Renal cortical epithelial cell (primary cell): ENCODE results near the gene WASF2. TPM values are rescaled to one million over a fixed set of nuclear protein-coding genes. Genes with fewer than 3 reads are reported as not detected.
"Not testable (repeated sequence)": the region's sequence is repeated elsewhere in the genome, so short reads cannot be mapped to it uniquely, and the experiment has no call there.

ENCODE experiments used
- DNase-seq: peaks from one replicate; pipeline ENCODE4 v3.0.0-alpha.2; 2011; ENCODE audit warnings: low read depth
- total RNA-seq: library from RNA; depleted of rRNA; stranded (reverse); fragments of >200 nt; gene quantifications from 2 replicates; pipeline ENCODE4 v1.2.3, GENCODE V29; 2014

The WASF2 gene
- total RNA-seq, 1 donor from 2014 or later = 48.0 TPM

GRCh38 chr1:27496604-27497155 lies 6.7 kb upstream of the WASF2 start:
- peak; percentile 16 for DNase-seq

GRCh38 chr1:27492796-27493195 lies 2.8 kb upstream of the WASF2 start:
- DNase-seq = no peak

GRCh38 chr1:27491748-27492700 lies 2.1 kb upstream of the WASF2 start:
- no peak for DNase-seq

DNA sequence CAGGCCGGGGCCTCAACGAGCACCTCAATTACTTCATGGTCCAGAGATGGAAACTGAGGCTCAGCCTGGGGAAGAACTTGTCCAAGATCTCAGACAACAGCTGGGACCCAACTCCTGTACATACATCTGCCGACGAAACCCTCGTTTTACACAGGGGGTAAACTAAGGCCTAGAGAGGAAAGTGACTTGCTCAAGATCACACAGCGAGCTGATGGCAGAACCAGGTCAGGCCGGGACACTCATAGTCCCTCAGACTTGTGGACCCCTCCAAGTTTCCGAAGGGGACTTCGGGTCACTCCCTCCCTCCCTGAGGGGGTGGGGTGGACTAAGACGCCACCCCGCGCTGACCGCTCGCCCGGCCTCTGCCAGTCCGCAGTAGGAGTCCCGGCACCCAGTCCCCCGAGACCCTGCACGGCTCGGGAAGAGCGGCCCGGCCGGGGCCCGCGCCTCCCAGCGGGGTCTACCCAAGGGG lies 430 bp downstream of the WASF2 start:
- DNase-seq = peak; percentile 9

GRCh38 chr1:27487966-27488884 lies 1.7 kb downstream of the WASF2 start:
- peak; percentile 63 for DNase-seq

DNA sequence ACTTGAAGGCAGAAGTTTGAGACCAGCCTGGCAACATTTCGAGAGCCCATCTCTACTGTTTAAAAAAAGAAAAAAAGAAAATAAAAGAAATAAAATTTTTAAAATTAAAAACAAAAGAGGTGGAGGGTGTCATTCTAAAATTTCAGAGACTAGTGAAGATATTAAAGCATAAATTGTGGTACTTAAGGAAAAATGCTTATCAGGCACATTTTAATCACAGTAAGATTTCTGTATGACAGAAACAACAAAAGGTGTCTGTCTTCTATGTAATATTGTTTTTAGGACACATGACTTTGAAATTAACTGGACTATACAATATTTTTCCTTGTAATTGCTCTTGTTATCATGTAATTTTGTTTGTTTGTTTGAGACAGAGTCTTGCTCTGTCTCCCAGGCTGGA lies 4.6 kb downstream of the WASF2 start:
- DNase-seq = no peak

DNA sequence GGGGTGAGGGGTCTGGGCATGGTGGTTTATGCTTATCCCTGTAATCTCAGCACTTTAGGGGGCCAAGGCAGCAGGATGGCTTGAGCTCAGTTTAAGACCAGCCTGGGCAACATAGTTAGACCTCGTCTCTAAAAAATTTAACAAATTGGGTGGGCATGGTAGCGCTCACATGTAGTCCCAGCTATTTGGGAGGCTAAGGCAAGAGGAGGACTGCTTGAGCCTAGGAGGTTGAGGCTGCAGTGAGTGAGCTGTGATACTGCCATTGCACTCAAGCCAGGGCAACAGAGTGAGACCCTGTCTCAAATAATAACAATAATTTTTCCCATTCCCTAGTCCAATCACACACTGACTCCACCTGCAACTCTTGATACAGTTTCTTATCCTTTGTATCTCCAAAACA lies 6.3 kb downstream of the WASF2 start:
- no peak for DNase-seq

DNA sequence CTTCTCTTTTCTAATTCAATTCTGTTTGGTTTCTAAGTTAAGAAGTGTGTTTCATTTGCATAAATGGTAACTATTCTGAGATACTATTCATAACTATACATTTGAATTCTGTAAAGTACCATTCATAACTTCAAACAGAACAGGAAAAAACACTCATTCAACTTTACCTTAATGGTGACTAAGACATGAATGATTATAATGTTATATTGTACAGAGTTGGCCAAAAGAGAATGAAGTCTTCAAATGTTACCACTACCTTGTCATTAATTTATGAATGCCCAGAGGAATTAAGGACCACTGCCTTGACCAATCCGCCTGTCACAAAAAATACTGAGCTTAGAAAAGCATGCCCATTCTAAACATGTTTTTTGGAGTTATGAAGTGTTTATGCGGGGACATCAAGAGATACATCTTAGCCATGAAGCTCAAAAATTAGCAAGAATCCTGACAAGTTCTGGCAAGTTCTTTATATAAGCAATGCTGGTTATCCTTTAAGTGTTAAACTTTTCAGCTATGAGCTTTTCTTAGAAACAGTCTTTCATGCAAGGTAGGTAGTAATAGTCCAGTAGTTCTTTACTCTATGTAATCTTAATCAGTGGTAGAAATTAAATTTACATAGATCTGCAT lies 7.9 kb downstream of the WASF2 start:
- DNase-seq = no peak

DNA sequence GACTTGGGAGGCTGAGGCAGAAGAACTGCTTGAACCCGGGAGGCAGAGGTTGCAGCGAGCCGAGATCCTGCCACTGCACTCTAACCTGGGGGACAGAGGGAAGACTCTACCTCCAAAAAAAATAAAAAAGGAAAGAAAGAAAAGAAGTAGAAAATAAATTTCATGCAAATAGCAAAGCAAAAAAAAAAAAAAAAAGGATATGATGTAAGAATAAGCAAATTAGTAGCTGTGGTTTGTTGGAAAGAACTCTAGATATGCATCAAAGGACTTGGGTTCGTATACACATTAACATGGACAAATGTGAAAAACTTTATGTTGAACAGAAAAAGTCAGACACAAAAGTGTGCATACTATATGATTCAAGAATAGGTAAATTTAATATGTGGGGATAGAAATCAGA lies 11.9 kb downstream of the WASF2 start:
- DNase-seq = peak; percentile 21

- DNase-seq = no peak
These were observed 13.7 kb downstream of the WASF2 start for GRCh38 chr1:27476237-27476636.

GRCh38 chr1:27475720-27476119 lies 14.2 kb downstream of the WASF2 start:
- no peak for DNase-seq

- DNase-seq = no peak
These were observed 16.2 kb downstream of the WASF2 start for GRCh38 chr1:27473755-27474154.

GRCh38 chr1:27472098-27472497 lies 17.9 kb downstream of the WASF2 start:
- DNase-seq = not testable (repeated sequence)

- DNase-seq = no peak
These were observed 18.5 kb downstream of the WASF2 start for GRCh38 chr1:27471477-27471876.

GRCh38 chr1:27469334-27469733 lies 20.6 kb downstream of the WASF2 start:
- DNase-seq = no peak

GRCh38 chr1:27468378-27468777 lies 21.6 kb downstream of the WASF2 start:
- not testable (repeated sequence) for DNase-seq

- DNase-seq = no peak
These were observed 24.9 kb downstream of the WASF2 start for GRCh38 chr1:27464926-27465647.

GRCh38 chr1:27463916-27464315 lies 26.1 kb downstream of the WASF2 start:
- DNase-seq = peak; percentile 26

DNA sequence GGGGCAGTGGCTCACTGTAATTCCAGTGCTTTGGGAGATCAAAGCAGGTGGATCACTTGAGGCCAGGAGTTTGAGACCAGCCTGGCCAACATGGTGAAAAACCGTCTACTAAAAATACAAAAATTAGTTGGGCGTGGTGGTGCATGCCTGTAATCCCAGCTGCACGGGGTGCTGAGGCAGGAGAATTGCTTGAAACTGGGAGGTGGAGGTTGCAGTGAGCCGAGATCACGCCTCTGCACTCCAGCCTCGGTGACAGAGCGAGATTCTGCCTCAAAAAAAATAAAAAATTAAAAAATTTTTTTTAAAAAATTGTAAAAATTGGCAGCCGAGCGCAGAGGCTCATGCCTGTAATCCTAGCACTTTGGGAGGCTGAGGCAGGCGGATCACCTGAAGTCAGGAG lies 31.4 kb downstream of the WASF2 start:
- DNase-seq = not testable (repeated sequence)

- DNase-seq = peak; percentile 78
These were observed 34.7 kb downstream of the WASF2 start for GRCh38 chr1:27455139-27455811.
